Measurements from ENCODE around the gene PPP1R1A. TPM values are rescaled to one million over a fixed set of nuclear protein-coding genes. Genes with fewer than 3 reads are reported as not detected.

Gene PPP1R1A, protein sequence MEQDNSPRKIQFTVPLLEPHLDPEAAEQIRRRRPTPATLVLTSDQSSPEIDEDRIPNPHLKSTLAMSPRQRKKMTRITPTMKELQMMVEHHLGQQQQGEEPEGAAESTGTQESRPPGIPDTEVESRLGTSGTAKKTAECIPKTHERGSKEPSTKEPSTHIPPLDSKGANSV
- 100 to 1,000 TPM in 1 of 2 donors, 10 to 100 TPM in 1; 71.0 to 255 TPM for total RNA-seq
- long read RNA-seq, partial matches to known transcripts, result 0 of 3 reads
- long read RNA-seq, other reads (novel, unspliced or antisense), result 0 of 3 reads

DNA sequence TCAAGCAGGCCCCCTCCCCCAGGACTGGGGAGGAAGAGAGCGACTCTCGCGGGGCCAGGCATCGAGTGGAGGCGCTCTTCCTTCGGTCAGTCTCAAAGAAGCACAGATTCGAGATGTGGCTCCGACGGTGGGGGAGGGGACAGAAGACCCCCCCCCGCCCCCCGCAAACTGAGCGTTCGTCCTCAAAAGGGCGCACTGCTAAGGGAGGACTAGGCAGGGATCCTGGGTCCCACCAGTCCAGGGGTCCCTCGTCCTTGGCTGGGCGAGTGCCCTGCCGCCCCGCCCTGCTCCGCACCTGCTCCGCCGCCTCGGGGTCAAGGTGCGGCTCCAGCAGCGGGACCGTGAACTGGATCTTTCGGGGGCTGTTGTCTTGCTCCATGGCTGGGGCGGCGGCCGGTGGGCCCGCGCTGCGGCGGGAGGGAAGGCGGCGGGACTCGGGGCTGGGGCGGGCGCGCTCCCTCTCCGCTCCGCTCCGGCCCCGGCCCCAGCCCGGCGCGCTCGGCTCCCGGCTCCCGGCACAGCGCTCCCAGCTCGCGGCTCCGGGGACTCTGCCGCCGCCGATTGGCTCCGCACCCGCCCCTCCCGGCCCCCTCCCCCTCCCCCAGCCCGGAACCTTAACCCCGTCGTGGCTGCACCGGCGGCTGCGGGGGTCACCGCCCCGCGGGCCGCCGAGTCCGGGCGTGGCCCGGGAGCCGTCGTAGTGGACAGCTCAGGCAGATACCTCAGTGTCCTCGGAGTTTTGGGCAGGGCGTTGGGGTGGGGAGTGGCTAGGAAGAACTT, at the start of gene PPP1R1A:
PPP1R1A (minus strand) TSS at position 550 of the 780 bp plus-strand sequence; CDS start at position 379, 171 bp downstream.
- ATAC-seq (peak; percentile 63 to 69), DNase-seq (peak; percentile 37)
- intact Hi-C loops (cut with DNase I), result no loop called here

DNA sequence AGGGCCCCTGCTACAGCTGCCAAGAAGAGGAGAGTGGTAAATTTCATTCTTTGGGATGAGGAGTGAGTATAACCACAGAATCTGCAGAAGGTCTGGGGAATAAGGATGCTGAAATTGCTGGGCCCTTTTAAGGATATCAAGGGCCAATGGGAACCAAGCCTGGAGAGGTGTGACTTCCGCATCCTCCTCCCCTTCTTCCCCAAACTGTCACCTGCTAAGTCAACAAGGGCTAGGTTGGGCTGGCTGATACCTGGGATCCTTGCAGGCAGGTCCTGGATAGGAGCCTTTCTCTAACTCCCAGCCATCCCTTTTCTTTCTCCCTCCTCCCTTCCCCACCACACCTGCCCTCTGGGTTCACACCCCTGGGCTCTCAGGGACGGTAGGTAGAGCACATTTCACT, 46.3 kb upstream of the PPP1R1A start, which contains the start of gene LACRT:
LACRT (minus strand) TSS at position 101 of the 400 bp plus-strand sequence; CDS start at position 47, 54 bp downstream.
- intact Hi-C loops (cut with DNase I), result no loop called here
- DNase-seq (no peak), ATAC-seq (no peak)

DNA sequence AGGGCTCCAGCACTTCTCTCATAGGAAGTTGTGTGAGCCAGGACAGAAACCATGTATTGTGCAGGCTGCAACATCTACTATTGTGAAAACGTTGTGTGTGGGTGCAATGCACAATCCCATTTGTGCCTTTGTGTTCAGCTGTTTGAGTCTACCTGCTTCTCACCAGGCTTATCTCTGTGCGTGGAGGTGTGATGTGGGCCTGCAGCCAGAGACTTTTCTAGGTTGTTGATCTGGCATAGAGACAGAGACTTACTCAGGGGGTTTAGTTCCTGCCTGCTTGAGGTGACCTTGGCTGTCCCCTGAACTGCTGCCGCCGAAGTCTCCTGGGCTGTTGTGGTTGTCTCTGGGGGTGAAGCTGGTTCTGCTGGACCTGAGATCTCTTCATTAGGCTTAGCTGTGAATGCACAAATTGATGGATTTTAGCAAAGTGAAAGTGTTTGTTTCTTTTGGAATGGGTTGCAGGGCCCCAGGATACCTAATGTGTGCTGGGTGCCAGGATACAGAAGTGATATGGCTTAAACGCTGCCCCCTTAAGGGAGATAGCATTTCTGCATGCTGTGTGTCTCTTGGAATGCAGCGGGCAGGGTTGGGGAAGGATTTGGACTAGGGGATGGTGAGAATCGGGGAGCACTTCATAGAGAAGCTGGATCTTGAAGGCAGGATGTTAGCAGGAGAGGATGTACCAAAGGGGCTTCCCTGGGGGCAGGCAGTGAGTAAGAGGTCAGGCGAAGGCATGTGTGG, 43.7 kb upstream of the PPP1R1A start:
- no peak for DNase-seq
- no peak for ATAC-seq
- intact Hi-C loops (cut with DNase I), result no loop called here

DNA sequence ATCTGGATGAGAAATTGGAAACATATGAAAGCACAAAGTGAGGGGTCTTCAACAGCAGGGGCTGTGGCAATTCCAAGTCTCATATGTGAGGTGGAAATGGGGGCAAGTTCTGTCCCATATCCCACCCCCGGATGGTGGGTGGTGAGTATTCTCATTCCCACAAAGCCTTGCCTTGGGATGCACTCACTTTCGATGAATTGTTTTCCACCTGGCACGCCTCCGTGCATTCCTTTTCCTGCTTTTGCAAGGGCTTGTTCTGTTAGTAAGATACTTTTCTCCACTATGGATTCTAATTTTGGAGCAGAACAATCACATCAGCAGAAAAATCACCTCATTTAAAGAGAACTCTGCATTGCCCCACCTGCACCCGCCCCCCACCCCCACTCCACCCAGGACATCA, 43.1 kb upstream of the PPP1R1A start:
- DNase-seq, result no peak
- no peak for ATAC-seq
- intact Hi-C loops (cut with DNase I), result no loop called here

DNA sequence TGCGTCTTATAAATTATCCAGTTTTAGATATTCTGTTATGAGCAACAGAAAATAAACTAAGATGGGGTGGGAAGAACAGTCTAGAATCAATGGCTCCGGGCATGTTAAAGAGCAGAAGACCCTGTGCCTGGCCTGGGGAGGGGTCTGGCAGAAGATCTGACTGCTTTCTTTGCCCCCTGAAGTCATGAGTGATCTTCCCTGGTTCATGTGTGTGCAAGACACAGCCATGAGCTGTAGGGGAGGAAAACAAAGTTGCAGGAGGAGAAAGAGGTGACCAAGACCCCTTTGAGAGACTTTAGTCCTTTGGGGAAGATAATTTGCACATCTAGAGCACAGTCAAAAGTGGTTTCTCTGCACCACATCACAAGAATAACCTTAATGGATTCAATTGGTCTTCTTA, 41.5 kb upstream of the PPP1R1A start:
- intact Hi-C loops (cut with DNase I), result no loop called here
- ATAC-seq, result no peak
- DNase-seq, result no peak

DNA sequence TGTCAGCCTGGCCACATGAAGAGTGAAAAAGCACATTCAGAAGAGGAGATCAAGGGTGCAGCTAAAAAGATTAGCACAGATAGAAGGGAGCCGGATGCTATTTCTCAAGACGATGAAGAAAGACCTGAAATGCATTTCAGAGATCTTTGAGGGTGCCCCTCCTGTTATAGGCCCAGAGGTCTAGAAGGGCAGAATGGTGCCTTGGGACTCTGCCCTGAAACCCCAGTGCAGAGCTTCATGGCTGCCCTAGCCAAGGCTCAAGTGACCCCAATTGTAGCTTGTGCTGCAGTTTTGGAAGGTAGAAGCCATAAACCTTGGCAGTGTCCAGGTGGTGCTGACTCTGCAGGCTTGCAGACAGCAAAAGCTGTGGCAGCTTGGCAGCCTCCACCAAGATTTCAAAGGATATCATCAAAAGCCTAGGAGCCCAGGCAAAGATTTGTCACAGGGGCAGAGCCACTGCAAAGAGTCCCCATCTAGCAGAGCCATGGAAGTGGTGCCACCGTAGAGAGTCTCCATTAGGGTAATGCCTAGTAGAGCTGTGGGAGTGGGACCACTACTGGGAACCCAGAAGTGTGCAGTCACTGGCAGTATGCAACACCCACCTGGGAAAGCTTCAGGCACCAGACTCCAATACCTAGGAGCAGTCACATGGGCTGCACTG, 39.9 kb upstream of the PPP1R1A start:
- no peak for ATAC-seq

DNA sequence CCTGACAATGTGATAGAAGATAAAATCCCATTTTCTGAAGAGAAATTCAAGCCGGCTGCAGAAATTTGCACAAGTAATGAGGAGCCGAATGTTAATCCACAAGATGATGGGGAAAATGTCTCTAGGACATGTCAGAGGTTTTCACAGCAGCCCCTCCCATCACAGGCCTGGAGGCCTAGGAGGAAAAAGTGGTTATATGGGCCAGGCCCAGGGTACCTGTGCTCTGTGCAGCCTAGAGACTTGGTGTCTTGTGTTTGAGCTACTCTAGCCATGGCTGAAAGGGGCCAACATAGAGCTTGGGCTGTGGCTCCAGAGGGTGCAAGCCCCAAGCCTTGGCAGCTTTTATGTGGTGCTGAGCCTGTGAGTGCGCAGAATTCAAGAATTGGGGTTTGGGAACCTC, 38.8 kb upstream of the PPP1R1A start:
- intact Hi-C loops (cut with DNase I), result no loop called here
- no peak for ATAC-seq
- no peak for DNase-seq

More for the DNA sequence above, 39.9 kb upstream of the PPP1R1A start:
- DNase-seq, result no peak
- intact Hi-C loops (cut with DNase I), result no loop called here

DNA sequence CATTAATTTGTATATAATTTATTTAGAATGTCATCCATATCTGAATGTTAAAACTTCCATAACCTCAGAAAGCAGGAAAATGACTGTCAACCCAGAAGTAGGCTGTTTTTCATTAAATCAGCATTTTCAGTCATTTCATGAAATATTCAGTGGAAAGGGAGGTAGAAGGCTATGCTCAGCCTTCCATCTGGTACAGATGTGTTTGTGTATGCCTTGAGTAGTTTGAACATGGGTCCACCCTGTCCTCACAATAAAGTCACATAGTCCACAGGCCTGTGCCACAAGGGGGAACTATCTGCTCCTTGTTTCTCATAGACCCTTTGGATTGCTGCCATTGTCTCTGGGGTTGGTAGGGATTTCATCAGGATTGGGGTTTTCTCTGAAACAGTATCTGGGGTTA, 37.1 kb upstream of the PPP1R1A start:
- intact Hi-C loops (cut with DNase I), result no loop called here
- ATAC-seq (no peak), DNase-seq (no peak)

DNA sequence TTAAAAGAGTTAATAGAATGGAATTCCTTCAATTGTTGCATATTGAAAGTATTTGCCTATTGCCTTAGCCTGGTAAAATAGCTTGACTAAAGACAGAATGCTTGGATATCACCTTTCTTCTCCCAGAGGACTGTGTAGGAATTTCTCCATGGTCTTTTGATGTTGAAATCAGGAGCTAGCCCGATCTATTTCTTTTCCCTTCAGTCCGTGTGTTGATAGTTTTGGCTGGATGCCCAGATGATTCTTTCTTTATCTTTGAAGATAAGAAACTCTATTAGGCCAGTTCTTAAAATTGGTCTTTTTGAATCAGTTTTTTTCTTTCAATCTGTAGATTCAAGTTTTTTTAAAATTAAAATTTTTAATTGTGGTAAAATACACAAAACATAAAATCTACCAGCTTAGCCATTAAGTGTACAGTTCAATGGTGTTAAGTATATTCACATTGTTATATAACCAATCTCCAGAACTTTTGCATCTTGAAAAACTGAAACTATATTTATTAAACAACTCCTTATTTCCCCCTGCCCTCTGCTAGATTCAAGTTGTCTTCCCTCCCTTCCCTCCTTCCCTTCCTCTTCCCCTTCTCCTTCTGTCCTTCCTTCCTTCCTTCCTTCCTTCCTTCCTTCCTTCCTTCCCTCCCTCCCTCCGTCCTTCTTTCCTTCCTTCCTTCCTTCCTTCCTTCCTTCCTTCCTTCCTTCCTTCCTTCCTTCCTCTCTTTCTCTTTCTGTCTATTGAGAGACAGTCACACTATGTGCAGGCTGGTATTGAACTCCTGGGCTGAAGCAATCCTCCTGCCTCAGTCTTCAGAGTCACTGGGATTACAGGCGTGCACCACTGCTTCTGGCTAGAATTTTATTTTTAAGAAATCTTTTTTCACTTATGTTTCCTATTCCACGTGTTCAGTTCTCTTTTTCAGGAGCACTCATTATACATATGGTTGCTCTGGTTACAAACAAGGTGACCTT, 36.1 kb upstream of the PPP1R1A start:
- DNase-seq (no peak), ATAC-seq (peak in 1 of 2 donors; percentile 31)
- intact Hi-C loops (cut with DNase I), result no loop called here

DNA sequence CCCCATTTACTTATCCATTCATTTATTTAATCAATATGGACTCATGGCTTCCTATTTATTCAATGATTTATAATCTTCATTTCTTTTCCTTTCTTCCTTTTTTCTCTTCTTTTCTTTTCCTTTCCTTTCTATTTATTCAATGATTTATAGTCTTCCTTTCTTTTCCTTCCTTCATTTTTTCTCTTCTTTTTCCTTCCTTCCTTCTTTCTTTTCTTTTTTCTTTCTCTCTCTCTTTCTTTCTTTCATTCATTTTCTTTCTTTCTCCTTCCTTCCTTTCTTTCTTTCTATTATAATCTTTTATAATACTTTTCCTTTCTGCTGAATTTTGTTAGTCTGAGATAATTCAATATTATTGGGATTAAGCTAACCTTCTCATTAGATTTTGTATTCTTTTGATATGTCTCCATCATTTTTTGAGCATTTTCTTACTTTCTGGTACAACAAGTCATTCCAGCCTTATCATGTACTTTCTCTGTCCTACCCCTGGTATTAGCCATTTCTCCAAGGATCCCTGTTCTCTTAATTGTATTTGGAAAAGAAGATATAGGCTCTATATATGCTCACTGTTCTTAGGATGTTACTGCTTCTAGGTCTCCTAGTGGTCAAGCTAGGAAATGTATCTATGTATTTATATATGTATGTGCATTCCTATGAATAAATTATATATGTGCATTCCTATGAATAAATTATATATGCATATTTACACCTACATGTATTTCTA, 34.2 kb upstream of the PPP1R1A start:
- DNase-seq, result no peak
- intact Hi-C loops (cut with DNase I), result no loop called here

DNA sequence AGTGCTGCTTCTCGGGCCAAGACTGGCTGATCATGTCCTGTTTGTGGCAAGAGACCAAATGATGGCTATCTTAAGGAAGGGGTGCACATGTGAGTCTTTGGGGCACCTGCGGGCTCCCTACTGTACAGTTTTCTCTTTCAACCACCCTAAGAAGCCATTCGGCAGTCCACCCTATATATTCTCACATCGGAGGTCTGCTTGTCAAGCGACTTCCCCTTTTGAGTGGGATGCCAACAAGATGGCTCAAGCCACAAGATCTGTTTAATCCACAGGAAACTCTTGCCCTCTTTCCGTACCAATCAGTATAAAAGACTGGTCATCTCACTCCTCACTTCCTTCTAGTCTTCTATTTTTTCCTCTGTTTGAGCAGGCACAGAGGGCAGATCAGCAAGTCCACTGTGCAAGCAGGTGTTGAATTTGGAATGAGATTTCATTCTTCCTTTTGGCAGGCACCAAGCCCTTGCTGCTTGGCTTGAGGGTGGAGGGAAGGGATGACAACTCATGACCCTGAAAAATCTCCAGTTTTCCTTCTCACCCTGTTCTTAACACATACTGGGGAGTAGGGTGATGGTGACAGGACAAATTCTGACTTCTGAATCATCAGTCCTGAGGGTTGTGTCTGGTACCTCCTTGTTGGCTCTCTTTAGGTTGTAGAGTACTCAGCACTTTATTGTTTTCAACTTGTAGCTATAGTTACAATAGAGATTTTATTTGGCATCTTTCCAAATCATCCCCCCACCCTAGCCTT, 28.6 kb upstream of the PPP1R1A start:
- no peak for DNase-seq
- intact Hi-C loops (cut with DNase I), result no loop called here
- ATAC-seq, result no peak

More for the DNA sequence above, 34.2 kb upstream of the PPP1R1A start:
- ATAC-seq, result no peak

DNA sequence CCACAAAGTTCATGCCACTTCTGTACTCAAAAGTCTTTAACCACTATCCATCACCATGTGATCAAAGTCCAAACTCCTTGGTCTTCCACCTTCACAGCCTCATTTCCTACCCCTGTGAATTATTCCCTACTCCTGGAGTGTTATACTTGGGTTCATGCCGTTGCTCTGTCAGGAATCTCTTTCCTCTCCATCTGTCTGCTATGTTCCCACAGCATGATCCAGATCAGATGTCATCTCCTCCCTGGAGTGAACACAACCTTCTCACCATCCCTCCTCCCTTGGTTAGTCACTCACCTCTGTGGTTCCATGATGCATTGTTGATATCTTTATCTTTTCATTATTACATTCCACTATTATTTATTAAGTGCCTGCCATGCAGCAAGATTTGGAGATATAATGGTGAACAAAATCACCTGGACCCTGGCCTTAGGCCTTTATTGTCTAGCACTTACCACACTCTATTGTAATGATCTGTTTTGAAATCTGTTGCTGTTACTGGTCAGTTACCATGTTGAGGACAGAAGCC, 23.8 kb upstream of the PPP1R1A start:
- intact Hi-C loops (cut with DNase I), result no loop called here
- no peak for ATAC-seq
- no peak for DNase-seq

DNA sequence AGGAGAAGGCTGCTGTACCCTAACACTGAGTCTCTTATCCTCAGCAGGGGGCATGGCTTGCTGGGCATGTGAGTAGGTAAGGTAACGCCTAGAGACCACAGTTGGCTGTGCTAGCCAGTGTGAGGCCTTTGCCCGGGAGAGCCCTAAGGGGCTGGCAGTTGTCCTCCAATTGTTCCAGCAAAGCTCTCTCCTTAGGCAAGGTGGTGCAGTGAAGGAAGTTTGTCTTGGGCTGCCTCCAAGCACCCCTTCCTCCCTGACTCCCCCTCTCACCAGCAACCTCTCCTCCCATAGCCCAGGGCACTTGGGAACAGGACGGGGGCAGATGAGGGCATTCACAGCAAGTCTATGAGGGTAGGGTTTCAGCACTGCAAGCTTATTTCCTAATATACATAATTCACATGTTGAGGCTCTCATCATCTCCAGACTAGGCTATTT, 23.3 kb upstream of the PPP1R1A start:
- DNase-seq, result no peak
- ATAC-seq, result no peak
- intact Hi-C loops (cut with DNase I), result no loop called here

DNA sequence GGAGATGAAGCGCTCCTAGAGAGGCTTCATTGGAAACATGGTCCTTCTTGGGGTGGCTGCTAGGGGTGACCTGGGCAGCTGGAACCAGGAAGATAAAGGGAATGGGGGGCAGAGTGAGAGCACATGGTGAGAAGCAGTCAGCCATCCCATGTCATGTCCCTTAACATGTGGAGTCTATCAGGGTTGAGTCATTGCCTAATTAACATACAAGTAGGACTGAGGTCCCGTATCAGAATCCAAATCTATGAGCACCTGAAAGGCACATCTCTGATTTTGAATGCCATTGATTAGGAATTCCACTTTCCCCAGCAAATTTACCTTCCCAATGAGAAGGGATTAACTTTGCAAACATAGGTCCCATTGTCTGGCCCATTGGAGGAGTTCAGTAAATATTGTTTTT, 20.3 kb upstream of the PPP1R1A start:
- ATAC-seq (no peak), DNase-seq (no peak)
- intact Hi-C loops (cut with DNase I), result no loop called here

DNA sequence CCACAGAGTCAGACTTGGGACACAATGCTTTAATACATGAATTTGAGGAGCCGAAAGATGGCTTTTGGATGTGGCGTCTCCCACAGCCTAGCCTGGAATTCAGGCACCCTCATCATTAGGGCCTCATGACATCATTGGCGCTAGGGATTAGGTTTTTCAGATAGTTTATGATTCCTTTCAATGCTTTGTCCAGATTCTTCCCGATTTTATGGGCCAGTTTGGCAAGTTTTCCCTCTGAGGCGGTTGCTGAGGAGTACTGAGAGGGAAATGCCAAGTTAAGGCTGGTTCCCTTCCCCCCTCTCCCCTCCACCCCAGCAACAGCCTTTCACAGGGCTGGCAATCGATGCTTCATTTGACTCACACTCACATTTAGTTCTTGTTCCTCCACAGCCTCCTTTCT, 19.7 kb upstream of the PPP1R1A start:
- intact Hi-C loops (cut with DNase I), result no loop called here
- DNase-seq (no peak), ATAC-seq (no peak)

DNA sequence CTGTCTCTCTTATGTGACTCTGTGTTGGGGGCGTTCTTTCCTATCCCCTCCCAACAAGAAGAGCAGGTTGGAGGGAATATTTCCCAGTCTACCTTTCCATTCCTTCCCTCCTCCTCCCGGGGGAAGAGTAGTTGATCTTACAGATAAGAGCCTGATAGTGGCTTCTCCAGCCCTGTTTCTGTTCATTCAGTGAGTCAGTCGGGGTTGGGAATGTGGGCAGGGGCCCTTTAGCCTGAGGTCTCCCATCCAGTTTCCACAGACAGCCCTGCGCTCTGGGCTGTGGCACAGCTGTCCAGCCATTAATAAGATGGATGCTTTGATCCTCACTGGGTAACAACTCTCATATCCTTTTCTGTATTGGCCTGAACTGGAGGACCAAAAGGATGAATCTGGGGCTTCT, 18.1 kb upstream of the PPP1R1A start:
- DNase-seq (no peak), ATAC-seq (no peak)
- intact Hi-C loops (cut with DNase I), result no loop called here

Data from left cardiac atrium (tissue), 4 donors.